H1 (cell line): ENCODE data around the gene L3MBTL4. TPM values are rescaled to one million over a fixed set of nuclear protein-coding genes. Genes with fewer than 3 reads are reported as not detected.

ENCODE experiments used
- CTCF ChIA-PET: fragments of 300-600 bp; sonication (Branson Sonifier 250); formaldehyde crosslinking; loops from one replicate; lab custom pipeline; 2021; ENCODE audit not compliant: partially characterized antibody; lab: Charles Lee
- POLR2A ChIA-PET: fragments of 300-600 bp; sonication (Branson Sonifier 250); formaldehyde crosslinking; loops from one replicate; lab custom pipeline; 2021; ENCODE audit warnings: inconsistent platforms; ENCODE audit not compliant: partially characterized antibody; lab: Charles Lee
- DNase-seq, 2 experiments: peaks; one replicate each; pipeline versions ENCODE4 v3.0.0 to v3.0.0-alpha.2; 2010 to 2022; ENCODE audit warnings: low spot score in 2 of 2, low read depth in 1 of 2, mixed read lengths in 1 of 2
- FAIRE-seq: peaks from 2 replicates; lab custom pipeline; 2011; peaks lifted over from hg19 to GRCh38; lab: Jason Lieb, UNC
- H2AFZ ChIP-seq: 2 replicates; pipeline ENCODE4 v1.8.1; 2012; ENCODE audit warnings: low read length, inconsistent platforms
- H2AK5ac ChIP-seq: 2 replicates; pipeline ENCODE4 v1.6.1; 2013; ENCODE audit warnings: low read depth, low read length
- H2BK120ac ChIP-seq: replicated peaks from 2 replicates; pipeline ENCODE3; 2013; ENCODE audit warnings: low read depth, low read length, inconsistent platforms
- H2BK12ac ChIP-seq: 2 replicates; pipeline ENCODE4 v1.6.1; 2013; ENCODE audit warnings: low read depth, low read length
- H2BK15ac ChIP-seq: 2 replicates; pipeline ENCODE4 v1.6.1; 2013; ENCODE audit warnings: low read length
- H2BK20ac ChIP-seq: 2 replicates; pipeline ENCODE4 v1.6.1; 2013; ENCODE audit warnings: low read length
- H2BK5ac ChIP-seq: 2 replicates; pipeline ENCODE4 v1.6.1; 2013; ENCODE audit warnings: low read depth, low read length
- H3K14ac ChIP-seq: 2 replicates; pipeline ENCODE4 v1.6.1; 2013; ENCODE audit warnings: inconsistent platforms; ENCODE audit not compliant: insufficient read length
- H3K18ac ChIP-seq: 2 replicates; pipeline ENCODE4 v1.6.1; 2013; ENCODE audit warnings: low read length; ENCODE audit errors: extremely low read depth
- H3K23ac ChIP-seq: 2 replicates; pipeline ENCODE4 v1.6.1; 2013; ENCODE audit warnings: inconsistent platforms; ENCODE audit not compliant: insufficient read length
- H3K23me2 ChIP-seq: 2 replicates; pipeline ENCODE4 v1.6.1; 2013; ENCODE audit warnings: low read depth, low read length
- H3K27ac ChIP-seq: 2 replicates; pipeline ENCODE4 v1.6.1; 2011; ENCODE audit warnings: low read depth, low read length, inconsistent platforms
- H3K27me3 ChIP-seq, 4 experiments: replicated peaks in 1 of 4; 1 replicate in 1 of 4; 2 replicates in 3 of 4; pipeline versions ENCODE4 v1.6.1 to v1.8.1; 2011 to 2013; ENCODE audit warnings: low read length in 3 of 4, mild to moderate bottlenecking in 3 of 4, inconsistent platforms in 2 of 4, mixed read lengths in 2 of 4, moderate library complexity in 1 of 4; ENCODE audit not compliant: control insufficient read depth in 3 of 4, insufficient read depth in 3 of 4; ENCODE audit errors: extremely low read depth in 1 of 4
- H3K36me3 ChIP-seq, 4 experiments: 2 replicates each; pipeline versions ENCODE4 v1.6.1 to v1.8.1; 2011 to 2013; ENCODE audit warnings: mild to moderate bottlenecking in 4 of 4, low read length in 3 of 4, moderate library complexity in 2 of 4, control low read depth in 1 of 4, inconsistent platforms in 1 of 4; ENCODE audit not compliant: insufficient read depth in 4 of 4, control insufficient read depth in 2 of 4
- H3K4ac ChIP-seq: replicated peaks from 2 replicates; pipeline ENCODE3; 2013; ENCODE audit warnings: low read length, low read depth, mixed read lengths, inconsistent platforms; ENCODE audit not compliant: insufficient read length
- H3K4me1 ChIP-seq, 4 experiments: replicated peaks in 1 of 4; 1 replicate in 1 of 4; 2 replicates in 3 of 4; pipeline versions ENCODE4 v1.6.1 to v1.8.1; 2011 to 2013; ENCODE audit warnings: low read length in 3 of 4, inconsistent platforms in 2 of 4, mixed read lengths in 1 of 4; ENCODE audit not compliant: insufficient read depth in 4 of 4, control insufficient read depth in 3 of 4
- H3K4me2 ChIP-seq, 2 experiments: 2 replicates each; pipeline versions ENCODE4 v1.6.1 to v1.8.1; 2011 to 2013; ENCODE audit warnings: low read depth in 2 of 2, low read length in 2 of 2, control low read depth in 1 of 2, inconsistent platforms in 1 of 2, mild to moderate bottlenecking in 1 of 2; ENCODE audit not compliant: insufficient read depth in 1 of 2
- H3K4me3 ChIP-seq, 4 experiments: fragments of 200-600, 300-600 bp in 1 of 4; sonication (generic), shearing (Covaris generic), sonication (Bioruptor Twin) in 1 of 4; 2 replicates each; pipeline versions ENCODE4 v1.5.1 to v1.8.1; 2011 to 2016; ENCODE audit warnings: low read length in 4 of 4, low read depth in 3 of 4, control low read depth in 2 of 4, inconsistent platforms in 2 of 4, mild to moderate bottlenecking in 2 of 4, mixed read lengths in 1 of 4, moderate library complexity in 1 of 4; ENCODE audit not compliant: insufficient read depth in 2 of 4; ENCODE audit errors: extremely low read depth in 1 of 4
- H3K56ac ChIP-seq: replicated peaks from 2 replicates; pipeline ENCODE3; 2013; ENCODE audit warnings: low read depth, mild to moderate bottlenecking, mixed read lengths, low read length, inconsistent platforms; ENCODE audit not compliant: insufficient read length
- H3K79me1 ChIP-seq: 2 replicates; pipeline ENCODE4 v1.6.1; 2013; ENCODE audit warnings: low read depth, low read length, control low read depth
- H3K79me2 ChIP-seq, 2 experiments: 2 replicates each; pipeline versions ENCODE4 v1.6.1 to v1.8.1; 2012 to 2013; ENCODE audit warnings: low read length in 2 of 2, mild to moderate bottlenecking in 2 of 2, inconsistent platforms in 1 of 2; ENCODE audit not compliant: insufficient read depth in 2 of 2, control insufficient read depth in 1 of 2
- H3K9ac ChIP-seq, 4 experiments: replicated peaks in 1 of 4; 1 replicate in 1 of 4; 2 replicates in 3 of 4; pipeline versions ENCODE4 v1.6.1 to v1.8.1; 2011 to 2013; ENCODE audit warnings: low read depth in 3 of 4, low read length in 3 of 4, control low read depth in 2 of 4, mild to moderate bottlenecking in 2 of 4, moderate library complexity in 2 of 4, inconsistent platforms in 1 of 4; ENCODE audit errors: extremely low read depth in 1 of 4
- H3K9me3 ChIP-seq, 2 experiments: 2 replicates each; pipeline versions ENCODE4 v1.6.1 to v1.8.1; 2012 to 2013; ENCODE audit warnings: mild to moderate bottlenecking in 2 of 2, moderate library complexity in 2 of 2, control low read depth in 1 of 2, inconsistent platforms in 1 of 2, low read depth in 1 of 2, low read length in 1 of 2, mixed read lengths in 1 of 2; ENCODE audit not compliant: insufficient read depth in 2 of 2
- H4K20me1 ChIP-seq, 2 experiments: replicated peaks in 1 of 2; 2 replicates each; pipeline versions ENCODE3 to v1.8.1; 2011 to 2013; ENCODE audit warnings: inconsistent platforms in 2 of 2, low read length in 2 of 2, mild to moderate bottlenecking in 1 of 2; ENCODE audit not compliant: insufficient read depth in 2 of 2, control insufficient read depth in 1 of 2
- H4K5ac ChIP-seq: 2 replicates; pipeline ENCODE4 v1.6.1; 2013; ENCODE audit warnings: low read length, low read depth, mixed read lengths, inconsistent platforms; ENCODE audit not compliant: insufficient read length
- H4K8ac ChIP-seq: 2 replicates; pipeline ENCODE4 v1.8.0; 2013; ENCODE audit warnings: mild to moderate bottlenecking, moderate library complexity, low read length, inconsistent platforms; ENCODE audit not compliant: insufficient read depth; ENCODE audit errors: extremely low read depth
- H4K91ac ChIP-seq: replicated peaks from 2 replicates; pipeline ENCODE3; 2013; ENCODE audit warnings: low read length, mixed read lengths, inconsistent platforms; ENCODE audit not compliant: insufficient read length
- BCL11A ChIP-seq, 2 experiments: IDR thresholded peaks; one replicate each; pipeline ENCODE4 v1.6.1; 2011; ENCODE audit warnings: low read depth in 2 of 2, low read length in 2 of 2, mild to moderate bottlenecking in 2 of 2
- CBX5 ChIP-seq: fragments of 300-800, 300-1000 bp; sonication (generic); IDR thresholded peaks from 2 replicates; pipeline ENCODE4 v1.7.1; 2016; ENCODE audit warnings: antibody characterized with exemption, low read length, low read depth
- CEBPB ChIP-seq: IDR thresholded peaks from 2 replicates; pipeline ENCODE4 v1.6.1; 2012; ENCODE audit warnings: low read depth, low read length
- FOSL1 ChIP-seq: IDR thresholded peaks from 2 replicates; pipeline ENCODE4 v1.6.1; 2011; ENCODE audit warnings: mild to moderate bottlenecking, low read depth, low read length, moderate library complexity; ENCODE audit not compliant: insufficient read depth
- HDAC2 ChIP-seq, 2 experiments: fragments of 300-600 bp in 1 of 2; sonication (generic) in 1 of 2; IDR thresholded peaks; 2 replicates each; pipeline ENCODE4 v1.6.1; 2011 to 2012; ENCODE audit warnings: low read depth in 2 of 2, low read length in 2 of 2, mild to moderate bottlenecking in 2 of 2, moderate library complexity in 2 of 2, borderline replicate concordance in 1 of 2, inconsistent platforms in 1 of 2
- JUND ChIP-seq: IDR thresholded peaks from 2 replicates; pipeline ENCODE4 v1.6.1; 2011; ENCODE audit warnings: mild to moderate bottlenecking, improper control_type of control experiment, low read length
- RAD21 ChIP-seq, 2 experiments: IDR thresholded peaks in 1 of 2; conservative IDR thresholded peaks in 1 of 2; 2 replicates each; pipeline ENCODE4 v1.6.1; 2011; ENCODE audit warnings: low read depth in 2 of 2, low read length in 2 of 2, improper control_type of control experiment in 1 of 2, inconsistent platforms in 1 of 2, mild to moderate bottlenecking in 1 of 2, moderate library complexity in 1 of 2
- RNF2 ChIP-seq: fragments of 200-900, 300-1000 bp; sonication (generic); IDR thresholded peaks from 2 replicates; pipeline ENCODE4 v1.7.1; 2016; ENCODE audit warnings: borderline replicate concordance, low read depth, mild to moderate bottlenecking, antibody characterized with exemption, low read length; ENCODE audit not compliant: poor library complexity, severe bottlenecking; ENCODE audit errors: missing control alignments
- SAP30 ChIP-seq: fragments of 300-600 bp; sonication (generic); IDR thresholded peaks from 2 replicates; pipeline ENCODE4 v1.7.1; 2012; ENCODE audit warnings: low read length, moderate library complexity, mild to moderate bottlenecking, inconsistent platforms; ENCODE audit not compliant: insufficient read depth, insufficient replicate concordance
- SIRT6 ChIP-seq: IDR thresholded peaks from one replicate; pipeline ENCODE4 v1.7.1; 2012; ENCODE audit warnings: low read length, inconsistent platforms
- SP1 ChIP-seq: IDR thresholded peaks from 2 replicates; pipeline ENCODE4 v1.6.1; 2011; ENCODE audit warnings: low read depth, low read length
- WGBS, 2 experiments: shearing (Covaris generic) in 1 of 2; methylation state at CpG; one replicate each; pipeline versions ENCODE4 v1.1.6 to v1.1.7; 2013 to 2015; ENCODE audit warnings: low lambda C conversion rate in 2 of 2, mixed read lengths in 2 of 2, inconsistent platforms in 1 of 2, low coverage in 1 of 2, missing lambda C conversion rate in 1 of 2; ENCODE audit not compliant: insufficient replicate concordance in 2 of 2, insufficient coverage in 1 of 2, insufficient read length in 1 of 2; ENCODE audit errors: extremely low coverage in 1 of 2, missing lambda C conversion rate in 1 of 2; 5-methylcytosine and 5-hydroxymethylcytosine counted together
- polyA plus RNA-seq, 7 experiments: library from polyadenylated mRNA; depleted of rRNA in 3 of 7; stranded (reverse) in 5 of 7; unstranded in 2 of 7; fragments of >200 nt in 5 of 7; fragments of 200-250 nt in 2 of 7; gene quantifications; 1 replicate in 5 of 7; 2 replicates in 1 of 7; 4 replicates in 1 of 7; pipeline versions ENCODE4 v1.2.1 to v1.2.3, GENCODE V29; 2011 to 2013; ENCODE audit warnings: missing spikeins in 2 of 7, mixed read lengths in 2 of 7
- total RNA-seq: library from RNA; stranded (reverse); fragmentation: NEBNext Ultra II Directional; extraction: Animal tissue kit (Norgen Biotek cat#: 25700); gene quantifications from 2 replicates; pipeline ENCODE4 v1.2.1, GENCODE V29; 2021
- TF ChIP-seq, protein P1 (sequence below): IDR thresholded peaks from 2 replicates; pipeline ENCODE4 v1.6.1; 2011; ENCODE audit warnings: low read depth, mild to moderate bottlenecking, low read length; ENCODE audit not compliant: insufficient read depth
- TF ChIP-seq, protein P2 (sequence below): IDR thresholded peaks from 2 replicates; pipeline ENCODE4 v1.6.1; 2012; ENCODE audit warnings: inconsistent platforms

Gene L3MBTL4
- total and polyA plus RNA-seq, 2 of the 8 experiments (the other 6 are each of a cell fraction or from before 2014, with no cell fraction given): 1.0 to 2.1 TPM

DNA sequence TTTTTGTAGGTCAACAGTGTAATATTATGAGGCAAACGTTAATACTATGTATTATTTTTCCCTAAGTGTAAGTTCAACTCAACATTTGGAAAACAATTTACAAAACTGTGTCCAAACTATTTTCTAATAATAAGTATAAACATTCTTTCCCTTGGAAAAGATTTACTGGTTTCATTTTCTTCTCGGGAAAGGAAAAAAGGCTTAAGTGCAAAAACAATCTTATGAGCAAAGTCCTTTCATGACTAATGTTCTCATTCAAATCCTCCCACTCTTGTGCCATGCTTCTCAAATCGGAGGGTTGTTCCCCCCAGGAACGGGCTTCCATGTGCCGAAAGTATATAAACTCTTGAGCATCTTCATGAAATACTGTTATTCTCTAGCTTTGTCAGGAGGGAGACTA, 19.8 kb upstream of the L3MBTL4 start:
- H2BK12ac ChIP-seq: no peak overlapping the region
- H3K27ac ChIP-seq: no peak overlapping the region
- ChIA-PET CTCF (interaction anchor here (1.0 kb wide), 1 partner anchor 47 kb away, joined by 5 read pairs; no protein-coding TSS in a partner anchor), POLR2A (no interaction called here)
- no peak overlapping the region for H2BK15ac ChIP-seq
- H4K5ac ChIP-seq: no peak overlapping the region
- H3K4ac ChIP-seq: no peak overlapping the region
- no peak overlapping the region for H3K23ac ChIP-seq
- no peak overlapping the region for H3K18ac ChIP-seq
- H2BK120ac ChIP-seq: no peak overlapping the region
- FAIRE-seq: no peak
- H3K27me3 ChIP-seq: no peaks in the 10 kb centered on the region; a peak in 1 of 7 replicates
- DNase-seq: no peak
- H3K14ac ChIP-seq: no peak overlapping the region
- no peaks in the 10 kb centered on the region for H3K79me1 ChIP-seq
- no peak overlapping the region for H3K4me2 ChIP-seq
- H3K79me2 ChIP-seq: no peaks in the 10 kb centered on the region
- no peak overlapping the region for H2BK20ac ChIP-seq
- WGBS, 2 experiments: 92% methylated on average over 5 of the region's 5 CpGs; no CpG with 5 or more reads in 1 of the 2 experiments
- H4K20me1 ChIP-seq: no peaks in the 10 kb centered on the region
- no peak overlapping the region for H4K91ac ChIP-seq
- H2BK5ac ChIP-seq: no peak overlapping the region
- H3K23me2 ChIP-seq: no peaks in the 10 kb centered on the region
- H2AFZ ChIP-seq: no peak overlapping the region
- no peak overlapping the region for H4K8ac ChIP-seq
- no peaks in the 10 kb centered on the region; a peak in 1 of 7 replicates for H3K4me1 ChIP-seq
- H3K9ac ChIP-seq: no peak overlapping the region
- H3K36me3 ChIP-seq: no peaks in the 10 kb centered on the region
- no peak overlapping the region for H2AK5ac ChIP-seq
- H3K4me3 ChIP-seq: no peak overlapping the region
- H3K9me3 ChIP-seq: no peaks in the 10 kb centered on the region
- H3K56ac ChIP-seq: no peak overlapping the region
- TF ChIP-seq SAP30 (no peak), SP1 (no peak), HDAC2 (IDR thresholded peaks at IDR 0.05; ENCODE audit: borderline replicate concordance in 1 of 2, low read depth in 2 of 2, low read length in 2 of 2) (no peak), CEBPB (no peak), CBX5 (no peak), FOSL1 (no peak), SIRT6 (no peak), JUND (no peak), RAD21 (IDR thresholded peaks at IDR 0.05 in 1 of 2, conservative IDR thresholded peaks at IDR 0.05 in 1 of 2; ENCODE audit: low read depth in 2 of 2, low read length in 2 of 2) (no peak), BCL11A (IDR thresholded peaks at IDR 0.05; ENCODE audit: low read depth in 2 of 2, low read length in 2 of 2) (no peak), RNF2 (no peak)
- TF ChIP-seq, protein P1, sequence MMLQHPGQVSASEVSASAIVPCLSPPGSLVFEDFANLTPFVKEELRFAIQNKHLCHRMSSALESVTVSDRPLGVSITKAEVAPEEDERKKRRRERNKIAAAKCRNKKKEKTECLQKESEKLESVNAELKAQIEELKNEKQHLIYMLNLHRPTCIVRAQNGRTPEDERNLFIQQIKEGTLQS: no peak
- TF ChIP-seq, protein P2, sequence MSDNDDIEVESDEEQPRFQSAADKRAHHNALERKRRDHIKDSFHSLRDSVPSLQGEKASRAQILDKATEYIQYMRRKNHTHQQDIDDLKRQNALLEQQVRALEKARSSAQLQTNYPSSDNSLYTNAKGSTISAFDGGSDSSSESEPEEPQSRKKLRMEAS: no peak
